Left lobe of liver (tissue), 2 donors: ENCODE results near the gene LTBR. TPM values are rescaled to one million over a fixed set of nuclear protein-coding genes. Genes with fewer than 3 reads are reported as not detected.

Experiments used
- ATAC-seq: fragments of 200-7000 bp; cut with Tn5 transposase; one replicate; pipeline ENCODE4 v1.9.1; 2020; ENCODE audit warnings: mild to moderate bottlenecking, moderate library complexity
- DNase-seq: peaks from one replicate; pipeline ENCODE4 v3.0.0-alpha.2; 2020; ENCODE audit warnings: low spot score
- total RNA-seq: library from RNA; stranded (reverse); gene quantifications from one replicate; pipeline ENCODE4 v1.2.1, GENCODE V29; 2021
- donor health status: DM: no; HTN: no; CAD: no; lungs with moderate emphysema.
- donor health status: DM: no; HTN: yes; CAD: no.

Gene LTBR
- total RNA-seq, 1 donor from 2014 or later = 106 TPM

DNA sequence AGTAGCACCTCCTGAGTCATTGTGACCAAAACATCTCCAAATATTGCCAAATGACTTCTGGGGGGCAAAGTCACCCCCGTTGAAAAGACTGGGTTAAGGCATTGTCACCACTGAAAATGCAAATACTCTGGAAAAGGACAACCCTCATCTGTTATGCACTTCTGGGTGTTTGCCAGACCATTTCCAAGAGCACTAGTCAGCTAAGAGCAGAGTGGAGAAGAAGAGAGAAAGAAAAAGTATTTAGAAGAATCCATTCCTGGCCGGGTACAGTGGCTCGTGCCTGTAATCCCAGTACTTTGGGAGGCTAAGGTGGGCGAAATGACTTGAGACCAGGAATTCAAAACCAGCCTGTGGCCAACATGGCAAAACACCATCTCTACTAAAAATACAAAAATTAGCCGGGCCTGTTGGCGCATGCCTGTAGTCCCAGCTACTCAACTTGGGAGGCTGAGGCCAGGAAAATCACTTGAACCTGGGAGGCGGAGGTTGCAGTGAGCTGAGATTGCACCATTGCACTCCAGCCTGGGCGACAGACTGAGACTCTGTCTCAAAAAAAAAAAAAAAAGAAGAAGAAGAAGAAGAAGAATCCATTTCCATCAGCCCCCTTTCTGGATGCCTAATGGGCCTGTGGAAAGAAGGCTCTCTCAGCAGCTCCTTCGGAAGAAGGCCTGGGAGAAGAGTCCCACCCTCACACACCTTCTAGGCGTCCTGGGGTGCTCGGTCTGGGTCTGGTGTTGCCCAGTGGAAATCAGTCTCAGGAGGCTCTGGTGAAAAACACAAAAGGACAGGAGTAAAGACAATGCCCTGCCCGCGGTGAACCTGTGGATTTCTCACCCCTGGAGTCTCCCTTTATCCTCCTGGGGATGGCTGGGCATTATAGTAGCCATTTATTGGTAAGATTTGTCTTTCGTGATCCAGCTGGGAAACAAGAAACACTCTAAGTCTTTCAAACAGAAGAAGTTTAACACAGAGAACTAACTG lies 3.5 kb upstream of the LTBR start:
- ATAC-seq (no peak), DNase-seq (no peak)

DNA sequence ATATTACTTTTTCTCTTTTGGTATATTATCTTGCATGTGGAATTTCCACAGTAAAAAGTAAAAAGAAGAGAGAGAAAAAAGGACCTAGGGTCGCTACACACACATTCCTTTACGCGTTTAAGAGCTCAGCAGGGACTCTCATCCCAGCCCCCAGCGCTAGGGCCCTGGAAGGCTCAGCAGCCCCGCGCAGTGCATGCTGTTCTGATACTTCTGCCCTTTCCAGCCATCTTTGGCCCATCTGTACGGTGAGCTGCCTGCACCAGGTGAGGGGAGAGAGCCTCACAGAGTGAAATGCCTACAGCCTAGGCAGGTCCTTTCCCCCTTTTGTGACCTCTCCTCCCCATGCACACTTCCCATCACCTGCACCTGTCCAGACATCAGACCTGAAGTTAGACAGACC lies 1.6 kb upstream of the LTBR start:
- no peak for DNase-seq
- ATAC-seq = no peak

DNA sequence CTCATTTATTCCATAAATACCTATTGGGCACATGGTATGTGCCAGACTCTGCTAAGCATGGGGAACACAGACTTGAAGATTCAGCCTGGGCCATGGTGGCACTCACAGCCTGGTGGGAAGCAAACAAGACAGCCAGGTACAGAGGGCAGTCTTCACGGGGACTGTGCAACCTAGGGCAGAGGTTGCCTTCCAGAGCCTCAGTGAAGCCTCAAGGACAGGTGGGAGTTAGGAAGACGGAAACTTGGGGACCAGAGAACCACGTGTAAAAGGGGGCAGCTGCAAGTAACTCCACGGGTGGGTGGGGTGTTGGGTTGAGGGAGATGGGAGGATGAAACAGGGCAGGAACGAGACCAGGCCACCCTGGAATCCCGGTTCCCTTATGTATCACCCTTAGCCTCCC lies 980 bp upstream of the LTBR start:
- no peak for ATAC-seq
- no peak for DNase-seq

DNA sequence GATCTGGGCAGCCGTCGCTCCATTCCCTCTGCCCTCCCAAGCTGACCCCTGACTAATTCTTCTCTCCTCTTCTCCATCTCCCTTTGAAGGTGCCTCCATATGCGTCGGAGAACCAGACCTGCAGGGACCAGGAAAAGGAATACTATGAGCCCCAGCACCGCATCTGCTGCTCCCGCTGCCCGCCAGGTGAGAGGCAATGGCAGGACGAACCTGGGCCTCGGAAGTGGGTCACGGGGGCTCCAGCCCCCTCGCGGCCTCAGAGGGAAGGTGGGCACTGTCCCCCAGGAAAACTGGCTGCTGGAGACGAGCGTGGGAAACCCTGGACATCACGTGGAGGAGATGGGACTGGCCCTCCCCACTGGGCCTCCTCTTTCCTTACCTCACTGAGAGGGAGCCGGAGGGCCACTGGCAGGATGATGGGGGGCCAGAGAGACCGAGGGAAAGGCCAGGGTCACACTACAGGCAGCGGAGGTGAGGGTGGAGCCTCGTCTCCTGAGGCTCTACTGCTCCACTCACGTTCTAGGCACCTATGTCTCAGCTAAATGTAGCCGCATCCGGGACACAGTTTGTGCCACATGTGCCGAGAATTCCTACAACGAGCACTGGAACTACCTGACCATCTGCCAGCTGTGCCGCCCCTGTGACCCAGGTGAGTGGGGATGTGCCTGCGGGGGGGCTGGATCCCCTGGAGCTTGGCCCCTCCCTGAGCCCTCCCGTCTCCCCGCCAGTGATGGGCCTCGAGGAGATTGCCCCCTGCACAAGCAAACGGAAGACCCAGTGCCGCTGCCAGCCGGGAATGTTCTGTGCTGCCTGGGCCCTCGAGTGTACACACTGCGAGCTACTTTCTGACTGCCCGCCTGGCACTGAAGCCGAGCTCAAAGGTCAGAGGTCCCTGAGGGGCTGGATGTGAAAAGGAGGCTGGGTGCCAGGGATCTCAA lies 806 bp downstream of the LTBR start:
- ATAC-seq (peak; percentile 56), DNase-seq (peak; percentile 79)

DNA sequence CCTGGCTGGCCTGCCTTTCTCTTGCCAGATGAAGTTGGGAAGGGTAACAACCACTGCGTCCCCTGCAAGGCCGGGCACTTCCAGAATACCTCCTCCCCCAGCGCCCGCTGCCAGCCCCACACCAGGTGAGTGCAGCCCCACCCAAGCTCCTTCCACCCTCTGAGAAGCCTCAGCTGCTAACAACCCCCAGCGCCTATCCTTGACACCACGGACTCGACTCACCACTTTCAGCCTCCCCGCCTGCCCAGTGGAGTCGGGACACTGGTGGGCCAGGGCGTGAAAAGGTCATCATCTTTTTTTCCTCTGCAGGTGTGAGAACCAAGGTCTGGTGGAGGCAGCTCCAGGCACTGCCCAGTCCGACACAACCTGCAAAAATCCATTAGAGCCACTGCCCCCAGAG lies 2.1 kb downstream of the LTBR start:
- DNase-seq (no peak), ATAC-seq (no peak)

DNA sequence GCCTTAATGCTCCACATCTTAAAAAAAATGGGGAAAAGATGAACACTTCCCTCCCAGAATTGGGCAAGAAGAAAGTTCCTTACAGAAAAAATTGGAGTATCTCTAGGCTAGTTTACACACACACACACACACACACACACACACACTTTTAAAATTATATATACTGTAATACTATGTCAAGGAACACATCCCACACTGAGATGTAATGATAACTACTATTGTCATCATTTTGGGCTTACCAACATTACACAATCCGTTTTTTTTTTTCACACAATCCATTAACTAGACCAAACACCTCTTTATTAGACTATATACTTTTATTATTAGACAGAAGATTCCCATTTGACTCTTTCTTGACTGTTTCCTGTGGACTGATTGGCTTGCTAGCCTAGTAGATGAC lies 2.5 kb downstream of the LTBR start:
- ATAC-seq (no peak), DNase-seq (no peak)

DNA sequence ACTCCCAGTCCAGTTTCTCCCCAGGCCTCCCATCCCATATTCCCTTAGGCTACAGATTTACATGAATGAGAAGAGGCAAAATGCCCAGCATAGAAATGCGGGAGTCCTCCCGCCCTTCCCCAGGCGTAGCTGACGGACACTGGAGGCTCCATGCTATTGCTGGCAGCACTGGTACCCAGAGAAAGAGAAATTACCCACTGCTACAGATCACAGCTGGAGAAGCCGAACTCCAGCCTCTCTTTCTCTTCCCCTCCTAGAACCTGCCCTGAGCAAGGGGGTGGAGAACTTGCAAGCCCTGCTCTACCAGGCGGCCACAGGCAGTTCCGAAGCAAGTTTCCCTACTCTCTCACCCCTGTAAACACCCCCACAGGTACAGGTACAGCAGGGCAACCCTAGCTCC lies 3.6 kb downstream of the LTBR start:
- ATAC-seq (no peak), DNase-seq (no peak)

DNA sequence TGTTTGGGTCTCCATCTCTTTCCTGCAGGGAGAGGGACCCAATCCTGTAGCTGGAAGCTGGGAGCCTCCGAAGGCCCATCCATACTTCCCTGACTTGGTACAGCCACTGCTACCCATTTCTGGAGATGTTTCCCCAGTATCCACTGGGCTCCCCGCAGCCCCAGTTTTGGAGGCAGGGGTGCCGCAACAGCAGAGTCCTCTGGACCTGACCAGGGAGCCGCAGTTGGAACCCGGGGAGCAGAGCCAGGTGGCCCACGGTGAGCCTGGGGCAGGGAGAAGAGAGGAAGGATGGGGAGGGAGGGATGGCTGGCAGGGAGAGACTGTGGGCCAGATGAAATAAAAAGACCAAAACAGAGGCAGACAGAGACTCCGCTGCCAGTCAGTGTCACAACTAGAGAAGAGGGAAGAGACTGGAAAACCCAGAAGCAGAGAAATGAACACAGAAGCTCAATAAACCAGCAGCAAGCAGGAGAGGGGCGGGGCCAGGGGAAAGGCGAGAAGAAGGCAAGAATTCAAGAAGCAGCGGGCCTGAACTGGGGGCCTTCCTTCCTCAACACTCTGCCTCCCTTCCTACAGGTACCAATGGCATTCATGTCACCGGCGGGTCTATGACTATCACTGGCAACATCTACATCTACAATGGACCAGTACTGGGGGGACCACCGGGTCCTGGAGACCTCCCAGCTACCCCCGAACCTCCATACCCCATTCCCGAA lies 6.3 kb downstream of the LTBR start:
- no peak for DNase-seq
- no peak for ATAC-seq

DNA sequence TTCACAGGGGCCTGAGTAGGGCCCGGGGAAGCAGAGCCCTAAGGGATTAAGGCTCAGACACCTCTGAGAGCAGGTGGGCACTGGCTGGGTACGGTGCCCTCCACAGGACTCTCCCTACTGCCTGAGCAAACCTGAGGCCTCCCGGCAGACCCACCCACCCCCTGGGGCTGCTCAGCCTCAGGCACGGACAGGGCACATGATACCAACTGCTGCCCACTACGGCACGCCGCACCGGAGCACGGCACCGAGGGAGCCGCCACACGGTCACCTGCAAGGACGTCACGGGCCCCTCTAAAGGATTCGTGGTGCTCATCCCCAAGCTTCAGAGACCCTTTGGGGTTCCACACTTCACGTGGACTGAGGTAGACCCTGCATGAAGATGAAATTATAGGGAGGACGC lies 7.1 kb downstream of the LTBR start:
- no peak for DNase-seq
- no peak for ATAC-seq

DNA sequence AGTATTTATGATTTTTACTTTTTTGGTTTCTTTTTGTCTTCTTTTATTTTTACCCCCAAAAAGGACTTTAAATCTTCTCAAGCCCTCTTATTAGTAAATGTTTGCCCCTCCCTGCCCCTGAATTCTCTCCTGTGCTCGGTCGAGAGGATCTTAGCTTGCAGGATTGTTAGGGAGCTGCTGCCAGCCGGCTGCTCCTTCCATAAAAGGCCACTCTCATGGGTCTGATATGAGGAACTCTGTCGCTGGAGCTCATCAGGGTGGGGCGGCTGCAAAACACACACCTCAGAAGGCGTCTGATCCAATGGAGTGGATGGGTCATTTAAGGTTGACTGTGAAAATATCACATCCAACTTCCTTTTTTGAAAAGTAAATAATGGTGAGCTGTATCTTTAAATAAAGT lies 8.5 kb downstream of the LTBR start:
- DNase-seq (no peak), ATAC-seq (peak; percentile 16)

DNA sequence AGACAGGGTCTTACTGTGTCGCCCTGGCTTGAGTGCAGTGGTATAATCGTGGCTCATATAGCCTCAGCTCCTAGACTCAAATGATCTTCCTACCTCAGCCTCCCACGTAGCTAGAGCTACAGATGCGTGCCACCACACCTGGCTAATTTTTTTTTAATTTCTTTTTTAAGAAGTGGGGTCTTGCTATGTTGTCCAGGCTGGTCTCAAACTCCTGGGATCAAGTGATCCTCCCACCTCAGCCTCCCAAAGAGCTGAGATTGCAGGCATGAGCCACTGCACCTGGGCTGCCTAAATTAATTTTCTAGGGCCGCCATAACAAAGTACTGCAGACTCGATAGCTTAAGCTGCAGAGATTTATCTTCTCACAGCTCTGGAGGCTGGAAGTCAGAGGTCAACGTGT lies 9.1 kb downstream of the LTBR start:
- DNase-seq (no peak), ATAC-seq (no peak)

DNA sequence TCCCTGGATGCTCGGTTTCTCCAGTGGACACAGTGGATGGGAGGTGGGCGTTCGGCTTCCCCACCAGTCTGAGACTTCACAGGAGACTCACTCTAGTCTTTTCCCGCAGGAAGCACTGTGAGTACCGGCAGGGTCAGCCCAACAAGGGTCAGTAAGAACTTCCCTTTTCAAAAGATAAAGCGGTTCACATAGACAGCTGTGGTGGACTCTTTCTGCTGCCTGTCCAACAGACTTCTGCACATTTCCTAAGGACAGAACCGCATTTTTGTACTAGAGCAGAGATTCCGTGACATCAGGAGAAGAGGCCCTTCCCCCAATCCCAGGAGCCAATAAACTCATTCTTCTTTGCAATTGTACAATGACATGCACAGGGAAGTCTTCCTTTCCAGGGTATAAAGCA lies 10.4 kb downstream of the LTBR start:
- DNase-seq (no peak), ATAC-seq (peak; percentile 52)

DNA sequence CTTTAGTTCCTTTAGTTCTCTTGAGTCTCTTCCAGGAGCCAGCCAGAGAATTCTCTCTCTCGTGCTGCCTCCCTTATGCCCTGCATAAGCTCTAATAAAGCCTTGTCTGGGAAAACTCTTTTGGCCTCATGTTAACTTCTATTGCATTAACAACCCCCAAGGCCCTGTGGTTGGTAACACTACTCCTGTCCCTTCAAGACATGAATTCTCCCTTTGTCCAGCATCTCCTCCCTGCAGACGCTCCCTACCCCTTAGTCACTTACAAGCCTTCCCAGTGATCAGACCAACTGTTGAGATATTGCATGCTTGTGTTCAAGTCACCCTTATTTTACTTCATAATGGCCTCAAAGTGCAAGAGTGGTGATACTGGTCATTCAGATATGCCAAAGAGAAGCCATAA lies 12.1 kb downstream of the LTBR start:
- ATAC-seq (no peak), DNase-seq (no peak)

DNA sequence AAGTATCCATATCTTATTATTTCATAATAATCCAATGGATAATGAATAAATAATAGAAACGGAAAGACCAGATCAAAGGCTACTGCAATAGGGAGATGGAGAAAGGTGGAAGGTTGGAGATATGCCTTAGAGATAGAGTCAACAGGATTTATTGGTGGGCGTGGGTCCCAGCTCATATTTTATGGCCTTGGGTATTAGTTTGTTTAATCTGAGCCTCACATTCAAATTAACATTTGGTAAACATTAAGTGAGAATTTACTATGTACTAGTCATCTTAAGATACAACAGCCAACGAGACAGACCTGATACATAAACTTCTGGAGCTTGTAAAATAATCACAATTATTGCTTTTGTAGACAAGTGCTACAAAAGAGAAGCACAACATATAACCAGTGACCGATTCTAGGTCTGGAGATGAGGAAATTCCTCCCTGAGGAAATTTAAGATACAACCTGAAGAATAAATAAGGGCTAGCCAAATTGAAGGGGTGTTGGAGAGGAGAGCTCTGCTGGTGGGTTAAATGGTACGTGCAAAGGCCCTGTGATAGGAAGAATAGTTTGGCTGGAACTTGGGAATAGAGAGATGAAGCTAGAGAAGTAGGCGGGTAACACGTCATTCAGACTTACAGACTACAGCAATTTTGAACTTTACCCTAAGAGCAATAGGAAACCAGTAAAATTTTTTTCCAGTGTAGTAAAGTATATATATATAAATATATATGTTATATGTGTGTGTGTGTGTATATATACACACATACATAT lies 16.1 kb downstream of the LTBR start:
- no peak for DNase-seq
- ATAC-seq = no peak

DNA sequence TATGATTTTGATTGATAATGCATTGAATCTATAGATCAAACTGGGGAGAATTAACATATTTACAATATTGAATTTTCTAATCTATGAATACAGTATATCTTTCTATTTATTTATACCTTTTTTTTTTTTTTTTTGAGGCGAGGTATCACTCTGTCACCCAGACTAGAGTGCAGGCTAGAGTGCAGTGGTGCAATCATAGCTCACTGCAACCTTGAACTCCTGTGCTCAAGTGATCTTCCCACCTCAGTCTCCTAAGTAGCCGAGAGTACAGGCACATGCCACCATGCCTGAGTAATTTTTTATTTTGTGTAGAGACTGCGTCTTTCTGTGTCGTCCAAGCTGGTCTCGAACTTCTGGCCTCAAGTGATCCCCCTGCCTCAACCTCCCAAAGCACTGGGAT lies 20.4 kb downstream of the LTBR start:
- ATAC-seq = no peak
- no peak for DNase-seq

DNA sequence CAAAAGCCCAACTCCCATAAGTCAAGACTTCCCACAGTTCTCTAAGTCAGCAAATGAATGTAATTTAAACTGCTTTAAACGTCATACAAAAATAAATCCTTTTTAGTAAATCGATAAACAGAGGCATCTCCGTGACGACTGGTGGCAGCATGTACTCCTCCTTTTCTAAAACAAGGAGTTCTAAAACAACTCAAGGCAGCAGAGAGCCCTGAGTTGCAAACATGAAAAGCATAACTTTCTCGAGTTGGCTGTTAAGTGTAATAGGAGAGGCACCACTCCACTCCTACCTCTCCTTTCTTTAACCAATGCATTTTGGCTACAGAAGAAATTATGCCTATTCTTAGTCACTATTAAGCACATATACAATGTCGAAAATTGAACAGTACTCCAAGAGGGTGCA lies 22.0 kb downstream of the LTBR start:
- no peak for DNase-seq
- no peak for ATAC-seq

DNA sequence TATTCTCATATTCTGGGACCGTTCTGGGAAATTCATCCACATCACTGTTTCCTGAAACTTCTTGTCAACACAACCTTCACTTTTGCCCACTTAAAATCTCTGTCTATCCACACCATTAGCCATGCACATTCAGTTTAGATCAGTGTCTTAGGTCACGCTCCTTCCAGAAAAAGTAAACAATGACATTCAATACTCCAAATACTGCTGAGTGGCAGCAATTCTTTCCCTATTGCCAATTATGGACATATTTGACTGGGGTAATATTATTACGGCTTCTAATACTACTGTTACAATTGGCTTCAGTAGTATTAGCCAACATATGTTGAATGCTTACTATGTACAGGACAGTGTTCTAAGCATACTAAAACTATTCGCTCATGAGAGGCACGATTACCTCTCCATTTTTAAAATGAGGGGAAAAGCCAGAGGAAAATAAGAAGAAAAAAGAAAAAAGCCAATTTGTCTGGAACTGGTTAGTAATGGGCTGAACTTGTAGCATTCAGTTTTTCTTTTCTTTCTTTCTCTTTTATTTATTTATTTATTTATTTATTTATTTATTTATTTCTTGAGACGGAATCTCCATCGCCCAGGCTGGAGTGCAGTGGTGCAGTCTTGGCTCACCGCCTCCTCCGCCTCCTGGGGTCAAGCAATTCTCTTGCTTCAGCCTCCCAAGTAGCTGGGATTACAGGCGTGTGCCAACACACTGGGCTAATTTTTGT lies 23.4 kb downstream of the LTBR start:
- DNase-seq (peak; percentile 39), ATAC-seq (no peak)

DNA sequence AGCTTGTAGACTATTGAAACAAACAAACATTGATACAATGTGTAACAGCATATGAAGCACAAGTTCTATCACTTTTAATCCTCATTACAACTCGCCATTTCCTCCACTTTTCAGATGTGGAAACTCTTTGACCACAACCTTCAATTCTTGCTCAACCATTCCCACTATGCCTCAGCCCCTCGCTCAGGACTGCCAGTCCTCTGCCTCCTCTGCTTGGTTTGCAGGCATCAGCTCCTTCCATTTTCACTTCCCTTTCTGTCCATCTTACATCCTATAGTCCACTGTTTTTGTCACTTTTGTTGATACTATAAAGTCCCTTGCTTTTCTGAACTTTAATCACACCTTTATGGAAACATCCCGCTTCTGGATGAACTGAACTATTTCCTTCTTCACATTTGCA lies 32.6 kb downstream of the LTBR start:
- peak; percentile 39 for ATAC-seq
- DNase-seq = no peak

DNA sequence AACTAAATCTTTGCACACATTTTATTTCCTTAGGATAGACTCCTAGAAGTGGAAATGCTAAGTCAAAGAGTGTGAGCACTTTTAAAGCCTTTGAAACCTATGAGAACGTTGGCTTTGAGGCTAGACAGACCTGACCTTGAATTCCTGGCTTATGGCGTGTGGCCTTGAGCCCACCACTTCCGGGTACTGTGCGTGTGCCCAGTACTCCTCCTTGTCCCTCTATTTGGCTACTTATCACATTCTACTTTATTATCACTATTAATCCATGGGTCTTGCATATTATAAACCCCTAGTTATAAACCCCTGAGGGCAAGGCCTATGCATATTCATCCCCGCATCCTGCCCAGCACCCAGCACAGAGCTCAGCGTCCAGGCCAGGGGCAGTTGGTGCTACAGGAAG lies 34.8 kb downstream of the LTBR start:
- no peak for ATAC-seq
- no peak for DNase-seq

DNA sequence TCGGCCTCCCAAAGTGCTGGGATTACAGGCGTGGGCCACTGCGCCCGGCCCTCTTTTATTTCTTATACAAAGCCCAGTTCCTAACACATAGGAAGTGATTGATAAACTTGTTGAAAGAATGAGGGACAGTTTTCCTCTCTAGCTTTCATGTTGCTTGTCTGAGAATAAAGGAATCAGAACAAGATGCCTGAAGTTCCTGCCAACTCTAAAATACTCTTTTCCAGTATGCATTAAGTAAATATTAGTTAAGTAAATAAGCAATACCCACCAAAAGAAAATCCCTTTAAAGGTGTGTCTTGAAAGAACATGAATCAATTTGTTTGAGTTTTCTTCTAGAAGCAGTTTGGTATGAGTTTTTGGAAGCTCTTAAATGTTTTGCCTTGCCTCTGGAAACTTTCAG lies 36.4 kb downstream of the LTBR start:
- no peak for DNase-seq

More for the DNA sequence above, 36.4 kb downstream of the LTBR start:
- ATAC-seq = no peak
